KOPT-K1 (cell line): ENCODE results near the gene STAB1.

Experiments used
- H3K27ac ChIP-seq: fragments of 200-600 bp; sonication (generic); 2 replicates; pipeline ENCODE4 v1.5.1; 2016; ENCODE audit warnings: antibody characterized with exemption, mild to moderate bottlenecking, low read depth, low read length; ENCODE audit not compliant: poor library complexity, severe bottlenecking
- H3K36me3 ChIP-seq: fragments of 200-600 bp; sonication (generic); 2 replicates; pipeline ENCODE4 v1.5.1; 2017; ENCODE audit warnings: antibody characterized with exemption, mild to moderate bottlenecking, low read length, moderate library complexity; ENCODE audit not compliant: insufficient read depth
- H3K9me3 ChIP-seq: fragments of 200-600 bp; sonication (generic); 2 replicates; pipeline ENCODE4 v1.5.1; 2017; ENCODE audit warnings: antibody characterized with exemption, low read length, mild to moderate bottlenecking; ENCODE audit not compliant: insufficient read depth, poor library complexity, severe bottlenecking

STAB1 gene

GRCh38 chr3:52494886-52495495 is at the start of gene STAB1:
TSS of gene STAB1 (plus strand) at chr3:52495338. CDS start at chr3:52495414, 76 bp downstream.
- Histone ChIP-seq H3K9me3 (no peaks in the 10 kb centered on the region), H3K27ac (no peak within 1 kb of the TSS), H3K36me3 (peaks cover 37% of the 10 kb centered on the region)

- Histone ChIP-seq H3K9me3 (no peaks in the 10 kb centered on the region), H3K27ac (no peak overlapping the region), H3K36me3 (no peaks in the 10 kb centered on the region)
These were observed 49.1 kb upstream of the STAB1 start for GRCh38 chr3:52446042-52446441.

- Histone ChIP-seq H3K27ac (no peak overlapping the region), H3K36me3 (no peaks in the 10 kb centered on the region), H3K9me3 (no peaks in the 10 kb centered on the region)
These were observed 48.3 kb upstream of the STAB1 start for GRCh38 chr3:52446631-52447511.

GRCh38 chr3:52447512-52448355 is 47.4 kb upstream of the STAB1 start:
- Histone ChIP-seq H3K27ac (no peak overlapping the region), H3K9me3 (no peaks in the 10 kb centered on the region), H3K36me3 (no peaks in the 10 kb centered on the region)

GRCh38 chr3:52450489-52451236 is 44.5 kb upstream of the STAB1 start:
- H3K27ac ChIP-seq, result no peak overlapping the region
- H3K36me3 ChIP-seq, result no peaks in the 10 kb centered on the region
- no peaks in the 10 kb centered on the region for H3K9me3 ChIP-seq

- Histone ChIP-seq H3K9me3 (no peaks in the 10 kb centered on the region), H3K27ac (no peak overlapping the region), H3K36me3 (no peaks in the 10 kb centered on the region)
These were observed 43.7 kb upstream of the STAB1 start for GRCh38 chr3:52451237-52452083.

- no peak overlapping the region for H3K27ac ChIP-seq
- no peaks in the 10 kb centered on the region for H3K9me3 ChIP-seq
These were observed 43.0 kb upstream of the STAB1 start for GRCh38 chr3:52452126-52452525.

GRCh38 chr3:52452570-52453221 is 42.4 kb upstream of the STAB1 start:
- Histone ChIP-seq H3K36me3 (peaks cover 4% of the 10 kb centered on the region), H3K27ac (no peak overlapping the region), H3K9me3 (no peaks in the 10 kb centered on the region)

More at GRCh38 chr3:52452126-52452525, 43.0 kb upstream of the STAB1 start:
- H3K36me3 ChIP-seq, result no peaks in the 10 kb centered on the region

- H3K36me3 ChIP-seq, result peaks cover 14% of the 10 kb centered on the region
- no peaks in the 10 kb centered on the region for H3K9me3 ChIP-seq
- H3K27ac ChIP-seq, result peak within 1 kb of the TSS; percentile 83
These were observed 41.5 kb upstream of the STAB1 start, which contains the start of gene TNNC1 for GRCh38 chr3:52453496-52454249. TSS of gene TNNC1 (minus strand) at chr3:52454041. CDS start at chr3:52454015, 26 bp downstream.

GRCh38 chr3:52454250-52454937 is 40.7 kb upstream of the STAB1 start:
- Histone ChIP-seq H3K36me3 (peaks cover 21% of the 10 kb centered on the region), H3K9me3 (no peaks in the 10 kb centered on the region), H3K27ac (peak overlapping the region; percentile 83)

- H3K9me3 ChIP-seq, result no peaks in the 10 kb centered on the region
- H3K27ac ChIP-seq, result peak overlapping the region; percentile 83
These were observed 40.2 kb upstream of the STAB1 start for GRCh38 chr3:52454938-52455282.

GRCh38 chr3:52455283-52456168 is 39.6 kb upstream of the STAB1 start, which contains the start of gene NISCH:
TSS of gene NISCH (plus strand) at chr3:52455604. CDS start at chr3:52455642, 38 bp downstream.
- Histone ChIP-seq H3K9me3 (no peaks in the 10 kb centered on the region), H3K27ac (peak within 1 kb of the TSS; percentile 83)

More at GRCh38 chr3:52454938-52455282, 40.2 kb upstream of the STAB1 start:
- peaks cover 25% of the 10 kb centered on the region for H3K36me3 ChIP-seq

More at GRCh38 chr3:52455283-52456168, 39.6 kb upstream of the STAB1 start, which contains the start of gene NISCH:
- peaks cover 31% of the 10 kb centered on the region for H3K36me3 ChIP-seq
